Measurements from ENCODE around the gene SNRNP48.

The SNRNP48 gene

DNA sequence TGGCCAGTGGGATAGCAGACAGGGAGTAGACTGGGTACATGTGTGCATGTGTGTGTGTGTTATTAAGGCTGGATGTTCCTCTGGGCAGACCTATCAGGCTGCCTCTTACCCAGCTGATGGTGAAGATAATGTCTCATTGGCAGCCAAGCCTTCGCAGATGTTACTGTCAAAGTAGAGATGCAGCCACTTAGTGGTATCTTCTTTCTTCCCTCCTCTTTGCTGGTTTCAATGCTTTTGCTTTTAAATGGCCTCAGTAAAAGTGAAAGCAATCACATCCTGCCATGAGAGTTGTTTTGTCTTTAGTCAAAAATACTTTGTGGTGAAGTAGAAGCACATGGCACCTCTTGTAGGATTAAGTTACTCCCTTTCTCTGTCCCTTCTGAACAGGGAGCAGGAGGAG is 57.5 kb downstream of the SNRNP48 start:
- no peak for DNase-seq

DNA sequence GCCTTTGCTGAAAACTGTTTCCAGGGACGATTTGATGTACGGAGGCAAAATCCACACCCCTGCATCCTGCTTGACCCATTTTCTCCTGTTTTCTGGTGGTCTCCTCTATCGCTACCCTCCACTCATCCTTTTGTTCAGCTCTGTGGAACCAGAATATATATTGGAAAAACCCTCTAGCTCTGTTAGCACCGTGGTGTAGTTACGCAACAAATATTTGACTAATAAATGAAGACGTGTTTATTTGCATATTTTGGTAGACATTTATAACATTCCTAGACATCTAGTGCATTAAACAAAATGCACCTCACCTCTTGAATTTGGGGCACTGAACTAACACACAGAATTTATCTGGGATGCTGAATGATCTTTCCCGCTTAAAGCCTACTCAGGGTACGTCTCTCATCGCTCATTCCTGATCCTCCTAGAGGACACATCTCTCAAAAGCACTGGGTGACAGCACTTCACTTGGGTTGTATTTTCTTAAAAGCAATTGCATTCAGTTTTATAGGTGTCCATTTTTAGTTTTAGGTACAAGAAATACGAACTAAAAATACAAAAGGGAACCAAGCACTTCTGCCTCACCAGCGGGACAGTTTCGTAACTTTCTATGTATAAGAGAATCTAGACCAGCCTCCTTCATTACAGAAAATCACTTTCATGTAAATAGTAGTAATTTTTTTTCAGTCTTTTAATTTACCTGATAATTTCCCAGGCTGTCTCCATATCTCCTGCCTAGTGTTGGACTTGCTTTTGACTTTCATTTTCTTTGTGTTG is 59.2 kb downstream of the SNRNP48 start:
- DNase-seq = no peak

DNA sequence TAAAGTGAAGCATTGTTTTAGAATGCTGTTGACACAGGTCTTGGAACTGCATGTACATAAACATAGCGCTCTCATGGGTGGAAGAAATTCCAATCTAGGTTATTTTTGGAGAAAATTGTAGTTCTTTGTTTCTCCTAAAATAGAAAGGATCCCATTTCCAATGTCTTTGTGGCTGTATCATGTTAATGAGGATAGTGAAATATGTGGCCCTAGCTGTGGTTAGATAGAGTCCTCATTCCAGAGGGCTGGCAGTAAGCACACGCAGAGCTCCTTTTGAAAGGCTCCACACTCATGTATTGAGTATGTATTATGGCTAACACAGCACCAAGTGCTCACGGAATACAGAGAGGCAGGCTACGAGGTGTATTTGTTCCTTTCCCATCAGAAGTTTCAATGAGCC is 60.9 kb downstream of the SNRNP48 start:
- no peak for DNase-seq

DNA sequence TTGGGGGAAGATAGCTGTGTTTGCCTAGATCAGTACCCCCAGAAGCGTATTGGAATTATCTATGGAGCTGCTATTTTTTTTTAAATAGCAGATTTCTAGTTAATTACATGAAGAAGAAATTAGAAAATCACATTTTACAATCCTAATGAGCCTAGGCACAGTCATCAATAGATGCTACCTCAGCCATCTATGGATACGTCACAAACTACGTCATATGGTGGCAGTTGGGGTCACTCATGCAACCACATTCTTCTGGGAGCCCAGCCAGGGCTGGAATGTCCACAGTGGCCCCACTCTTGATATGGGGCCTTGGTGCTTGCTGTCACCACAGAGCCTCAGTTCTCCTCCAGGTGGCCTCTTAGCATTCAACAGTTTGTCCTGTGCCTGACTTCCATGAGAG is 63.0 kb downstream of the SNRNP48 start:
- no peak for DNase-seq

DNA sequence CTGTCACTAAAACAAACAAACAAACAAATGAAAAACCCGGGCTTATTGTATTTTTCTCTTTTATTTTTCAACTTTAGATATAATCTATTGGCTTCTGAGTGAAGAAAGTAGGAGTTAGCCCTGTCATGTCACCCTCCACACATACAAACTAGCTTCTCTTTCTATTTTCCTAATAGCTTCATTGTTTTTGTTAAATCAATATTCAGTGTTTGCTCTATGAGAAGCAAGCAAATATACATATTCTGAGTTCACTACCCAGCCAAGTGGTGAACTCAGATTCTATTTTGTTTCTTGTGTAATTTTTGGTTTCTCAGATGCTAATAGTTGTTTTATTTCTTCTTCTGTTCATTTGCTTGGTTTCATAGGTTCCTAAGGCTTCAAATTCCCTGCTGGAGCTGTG is 66.4 kb downstream of the SNRNP48 start:
- DNase-seq = no peak

DNA sequence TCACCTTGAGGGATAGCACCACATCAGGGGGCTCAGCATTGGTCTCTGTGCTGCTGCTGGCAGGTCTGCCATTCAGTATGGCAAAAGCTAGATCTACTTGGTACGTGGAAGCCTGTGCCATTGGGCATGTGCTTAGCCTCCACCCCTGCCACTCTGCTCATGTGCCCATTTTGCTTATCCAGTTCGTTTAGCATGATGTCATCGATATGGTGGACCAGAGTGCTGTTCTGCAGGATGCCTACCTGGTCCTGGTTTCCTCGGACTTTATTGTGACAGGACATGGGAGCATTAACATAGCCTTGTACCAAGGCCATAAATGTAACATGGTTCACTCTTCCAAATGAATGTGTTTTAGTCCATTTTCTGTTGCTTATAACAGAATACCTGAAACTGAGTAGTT is 68.5 kb downstream of the SNRNP48 start:
- no peak for DNase-seq

DNA sequence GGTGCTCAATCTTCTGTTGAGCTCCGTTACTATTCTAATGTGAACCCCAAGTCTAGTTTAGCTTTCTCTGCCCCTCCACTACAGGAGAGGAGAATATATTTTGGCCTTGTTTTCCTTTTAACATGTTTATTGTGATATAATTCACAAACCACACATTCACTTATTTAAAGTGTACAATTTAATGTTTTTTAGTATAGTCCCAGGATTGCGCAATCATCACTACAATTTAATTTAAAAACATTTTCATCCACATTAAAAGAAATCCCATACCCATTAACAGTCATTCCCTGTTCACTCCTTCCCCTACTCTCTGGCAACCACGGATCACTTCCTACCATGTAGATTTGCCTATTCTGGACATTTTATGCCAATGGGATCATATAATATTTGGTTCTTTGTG is 71.4 kb downstream of the SNRNP48 start:
- DNase-seq = no peak

All from stimulated activated CD4-positive, alpha-beta T cell treated with anti-CD3 and anti-CD28 coated beads, Interleukin-1b, Interleukin-23, amount 100 ng/mL, for 48 hours (primary cell).